Tibial artery (tissue), 4 donors: ENCODE results near the gene DISC1.
"Not testable (repeated sequence)": the region's sequence is repeated elsewhere in the genome, so short reads cannot be mapped to it uniquely, and the experiment has no call there.

Source experiments
- DNase-seq, 2 donors: peaks; one replicate each; pipeline ENCODE4 v3.0.0-alpha.2; 2019
- H3K27ac ChIP-seq, 2 donors: fragments of 200-600 bp; sonication (generic) in 1 of 2; 1 replicate in 1 of 2; 2 replicates in 1 of 2; pipeline ENCODE4 v1.5.1; 2018 to 2019; ENCODE audit warnings: mild to moderate bottlenecking in 1 of 2
- H3K27me3 ChIP-seq, 2 donors: fragments of 200-600 bp; sonication (generic) in 1 of 2; one replicate each; pipeline versions ENCODE4 v1.5.1 to v1.6.0; 2016 to 2019
- H3K36me3 ChIP-seq, 3 donors: fragments of 200-600 bp; sonication (generic) in 2 of 3; one replicate each; pipeline ENCODE4 v1.5.1; 2016 to 2019; ENCODE audit warnings: mild to moderate bottlenecking in 2 of 3
- H3K4me1 ChIP-seq, 4 donors: fragments of 200-600 bp; sonication (generic) in 2 of 4; 1 replicate in 3 of 4; 2 replicates in 1 of 4; pipeline ENCODE4 v1.5.1; 2016 to 2019
- H3K4me3 ChIP-seq, 2 donors: fragments of 200-600 bp; sonication (generic) in 1 of 2; 1 replicate in 1 of 2; 2 replicates in 1 of 2; pipeline ENCODE4 v1.5.1; 2018 to 2019; ENCODE audit warnings: mild to moderate bottlenecking in 2 of 2
- H3K9me3 ChIP-seq, 3 donors: fragments of 200-600 bp; sonication (generic) in 1 of 3; one replicate each; pipeline ENCODE4 v1.5.1; 2016 to 2019
- intact Hi-C: fragments of 100-400 bp; cut with DNase I; formaldehyde crosslinking; loops from one replicate; pipeline ENCODE4 v1.15.0; 2023; ENCODE audit warnings: low total_unique reads
- TF ChIP-seq, protein P1 (sequence below), 2 experiments: fragments of 200-600 bp in 1 of 2; fragments of 450-650 bp in 1 of 2; IDR thresholded peaks; one replicate each; pipeline ENCODE4 v1.5.1; 2017 to 2019; ENCODE audit warnings: antibody characterized with exemption in 2 of 2, mild to moderate bottlenecking in 1 of 2, moderate library complexity in 1 of 2

DISC1 gene

DNA sequence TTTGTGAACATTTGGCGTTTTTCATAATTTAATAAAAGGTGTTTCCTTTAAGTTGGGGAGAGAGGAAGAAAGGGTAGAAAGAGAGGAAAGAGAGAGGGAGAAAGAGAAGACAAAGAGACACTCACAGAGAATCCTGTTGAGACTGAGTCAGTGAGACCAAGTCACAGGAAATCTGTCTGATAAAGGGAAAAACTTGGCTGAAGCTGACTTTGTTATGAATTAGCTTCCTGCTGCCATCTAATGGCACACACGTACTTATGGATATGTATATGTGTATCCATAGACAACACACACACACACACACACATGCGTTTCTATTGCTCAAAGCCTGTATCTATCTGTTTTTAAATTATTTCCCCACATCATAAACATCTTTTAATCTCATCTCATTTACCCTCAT lies 42.5 kb upstream of the DISC1 start:
- intact Hi-C loops: no loop called here
- no peak overlapping the region for H3K27ac ChIP-seq
- no peak for DNase-seq

DNA sequence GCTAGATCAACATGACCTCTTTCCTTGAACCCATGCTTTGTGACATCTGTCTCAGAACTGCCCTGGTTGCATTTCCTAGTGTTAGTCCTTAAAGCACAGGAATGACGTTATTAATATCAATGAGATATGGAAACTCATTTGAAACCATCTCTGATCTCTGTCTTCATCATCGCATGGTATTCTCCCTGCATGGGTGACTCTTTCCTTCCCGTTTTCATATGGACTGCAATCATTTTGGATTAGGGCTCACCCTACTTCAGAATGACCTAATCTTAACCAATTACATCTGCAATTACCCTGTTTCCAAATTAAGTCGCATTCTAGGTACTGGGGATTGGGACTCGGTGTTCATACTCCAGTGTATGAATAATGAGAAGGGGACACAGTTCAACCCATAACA lies 41.7 kb upstream of the DISC1 start:
- H3K27ac ChIP-seq: no peak overlapping the region
- DNase-seq: no peak
- intact Hi-C loops: no loop called here
- TF ChIP-seq, protein P1, sequence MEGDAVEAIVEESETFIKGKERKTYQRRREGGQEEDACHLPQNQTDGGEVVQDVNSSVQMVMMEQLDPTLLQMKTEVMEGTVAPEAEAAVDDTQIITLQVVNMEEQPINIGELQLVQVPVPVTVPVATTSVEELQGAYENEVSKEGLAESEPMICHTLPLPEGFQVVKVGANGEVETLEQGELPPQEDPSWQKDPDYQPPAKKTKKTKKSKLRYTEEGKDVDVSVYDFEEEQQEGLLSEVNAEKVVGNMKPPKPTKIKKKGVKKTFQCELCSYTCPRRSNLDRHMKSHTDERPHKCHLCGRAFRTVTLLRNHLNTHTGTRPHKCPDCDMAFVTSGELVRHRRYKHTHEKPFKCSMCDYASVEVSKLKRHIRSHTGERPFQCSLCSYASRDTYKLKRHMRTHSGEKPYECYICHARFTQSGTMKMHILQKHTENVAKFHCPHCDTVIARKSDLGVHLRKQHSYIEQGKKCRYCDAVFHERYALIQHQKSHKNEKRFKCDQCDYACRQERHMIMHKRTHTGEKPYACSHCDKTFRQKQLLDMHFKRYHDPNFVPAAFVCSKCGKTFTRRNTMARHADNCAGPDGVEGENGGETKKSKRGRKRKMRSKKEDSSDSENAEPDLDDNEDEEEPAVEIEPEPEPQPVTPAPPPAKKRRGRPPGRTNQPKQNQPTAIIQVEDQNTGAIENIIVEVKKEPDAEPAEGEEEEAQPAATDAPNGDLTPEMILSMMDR (IDR thresholded peaks at IDR 0.05): no peak
- H3K4me1 ChIP-seq: no peaks in the 10 kb centered on the region
- no peak overlapping the region for H3K4me3 ChIP-seq
- no peaks in the 10 kb centered on the region for H3K27me3 ChIP-seq
- no peaks in the 10 kb centered on the region for H3K9me3 ChIP-seq
- H3K36me3 ChIP-seq: no peaks in the 10 kb centered on the region

More for the DNA sequence above, 42.5 kb upstream of the DISC1 start:
- H3K36me3 ChIP-seq: no peaks in the 10 kb centered on the region
- no peak overlapping the region for H3K4me3 ChIP-seq
- H3K27me3 ChIP-seq: no peaks in the 10 kb centered on the region
- H3K9me3 ChIP-seq: no peaks in the 10 kb centered on the region
- H3K4me1 ChIP-seq: no peaks in the 10 kb centered on the region
- TF ChIP-seq, protein P1 (IDR thresholded peaks at IDR 0.05): no peak

DNA sequence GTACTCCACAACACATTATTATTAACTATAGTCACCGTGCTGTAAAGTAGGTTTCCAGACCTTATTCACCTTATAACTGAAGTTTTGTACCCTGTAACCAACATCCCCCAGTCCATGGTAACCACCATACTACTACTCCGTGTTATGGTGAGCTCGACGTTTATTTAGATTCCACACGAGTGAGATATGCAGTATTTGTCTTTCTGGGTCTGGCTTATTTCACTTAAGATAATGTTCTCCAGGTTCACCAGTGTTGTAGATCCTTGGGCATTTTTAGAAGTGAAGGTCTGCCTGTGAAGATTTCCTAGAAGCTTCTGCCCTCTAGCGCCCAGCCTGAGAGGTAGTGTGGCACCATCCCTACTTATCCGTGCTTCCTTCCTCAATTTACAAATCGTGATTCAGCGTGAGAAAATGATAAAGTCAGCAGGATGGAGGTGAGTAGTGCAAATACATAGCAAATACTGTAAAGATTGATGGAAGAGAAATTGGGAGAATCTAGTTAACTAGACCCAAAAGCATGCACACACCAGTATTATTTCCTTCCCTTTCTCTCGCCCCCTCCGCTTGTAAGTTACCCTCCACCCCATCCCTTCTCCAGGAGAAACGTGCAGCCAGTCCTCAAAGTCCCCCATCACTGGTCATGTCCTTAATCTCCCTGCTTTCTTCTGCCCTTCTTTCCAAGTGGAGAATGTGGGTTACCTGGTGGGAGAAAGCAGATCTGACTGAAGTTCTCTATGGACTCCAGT lies 36.0 kb upstream of the DISC1 start:
- intact Hi-C loops: no loop called here
- TF ChIP-seq, protein P1 (IDR thresholded peaks at IDR 0.05): peak; percentile 60 to 61
- H3K27ac ChIP-seq: no peak overlapping the region
- DNase-seq: peak in 1 of 2 donors; percentile 43
- H3K4me3 ChIP-seq: no peak overlapping the region
- no peaks in the 10 kb centered on the region for H3K9me3 ChIP-seq
- H3K4me1 ChIP-seq: no peaks in the 10 kb centered on the region
- no peaks in the 10 kb centered on the region for H3K27me3 ChIP-seq
- no peaks in the 10 kb centered on the region for H3K36me3 ChIP-seq

DNA sequence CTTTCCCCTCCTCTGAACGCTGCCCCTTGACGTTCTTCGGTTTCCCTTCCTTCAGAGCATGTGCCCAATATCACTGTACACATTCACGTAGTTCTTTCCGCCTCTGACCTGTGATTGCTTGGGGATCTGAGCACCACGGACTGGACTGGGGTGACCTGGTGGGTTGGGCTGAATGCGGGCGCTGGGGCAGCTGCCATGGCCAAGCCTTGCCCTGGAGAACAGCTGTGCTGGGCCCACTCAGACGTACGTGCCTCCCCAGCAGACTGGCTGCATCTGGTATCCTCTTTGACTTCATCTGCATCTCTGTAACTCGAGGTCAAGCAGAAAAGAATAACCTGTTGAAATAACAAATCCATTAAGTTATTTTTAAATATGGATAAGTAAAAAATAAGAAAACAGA lies 35.1 kb upstream of the DISC1 start:
- H3K9me3 ChIP-seq: no peaks in the 10 kb centered on the region
- no peak for DNase-seq
- no peaks in the 10 kb centered on the region for H3K27me3 ChIP-seq
- TF ChIP-seq, protein P1 (IDR thresholded peaks at IDR 0.05): no peak
- no peak overlapping the region for H3K4me3 ChIP-seq
- intact Hi-C loops: no loop called here
- H3K36me3 ChIP-seq: no peaks in the 10 kb centered on the region
- no peak overlapping the region for H3K27ac ChIP-seq
- H3K4me1 ChIP-seq: no peaks in the 10 kb centered on the region

DNA sequence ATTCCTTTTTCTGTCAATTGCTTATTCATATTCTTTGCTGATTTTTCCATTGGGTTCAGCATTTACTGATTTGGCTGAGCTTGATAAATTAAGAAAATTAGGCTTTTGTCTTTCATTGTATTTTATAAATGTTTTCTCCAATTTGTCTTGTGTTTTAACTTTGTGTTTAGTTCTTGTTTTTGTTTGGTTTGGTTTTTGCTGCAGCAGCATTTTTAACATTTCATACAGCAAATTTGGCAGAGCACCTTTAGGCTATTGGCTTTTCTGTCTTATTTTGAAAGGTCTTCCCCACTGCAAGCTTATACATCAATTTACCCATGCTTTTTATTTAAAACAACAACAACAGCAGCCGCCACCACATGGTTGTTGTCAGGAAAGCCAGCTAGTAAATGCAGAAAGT lies 33.8 kb upstream of the DISC1 start:
- TF ChIP-seq, protein P1 (IDR thresholded peaks at IDR 0.05): no peak
- no peaks in the 10 kb centered on the region for H3K27me3 ChIP-seq
- H3K36me3 ChIP-seq: no peaks in the 10 kb centered on the region
- H3K9me3 ChIP-seq: no peaks in the 10 kb centered on the region
- DNase-seq: no peak
- H3K4me3 ChIP-seq: no peak overlapping the region
- no peaks in the 10 kb centered on the region for H3K4me1 ChIP-seq
- intact Hi-C loops: no loop called here
- no peak overlapping the region for H3K27ac ChIP-seq

DNA sequence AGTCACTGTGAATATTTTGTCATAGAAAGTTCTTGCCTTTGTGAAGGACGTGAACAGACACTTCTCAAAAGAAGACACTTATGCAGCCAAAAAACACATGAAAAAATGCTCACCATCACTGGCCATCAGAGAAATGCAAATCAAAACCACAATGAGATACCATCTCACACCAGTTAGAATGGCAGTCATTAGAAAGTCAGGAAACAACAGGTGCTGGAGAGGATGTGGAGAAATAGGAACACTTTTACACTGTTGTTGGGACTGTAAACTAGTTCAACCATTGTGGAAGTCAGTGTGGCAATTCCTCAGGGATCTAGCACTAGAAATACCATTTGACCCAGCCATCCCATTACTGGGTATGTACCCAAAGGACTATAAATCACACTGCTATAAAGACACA lies 33.3 kb upstream of the DISC1 start:
- intact Hi-C loops, H3K27me3 ChIP-seq, DNase-seq, H3K36me3 ChIP-seq, H3K27ac ChIP-seq, H3K9me3 ChIP-seq, H3K4me1 ChIP-seq, H3K4me3 ChIP-seq: not testable (repeated sequence)
